Spinal cord (tissue), 10 donors: ENCODE data around the gene ENTHD1. TPM values are rescaled to one million over a fixed set of nuclear protein-coding genes. Genes with fewer than 3 reads are reported as not detected.
"Not testable (repeated sequence)": the region's sequence is repeated elsewhere in the genome, so short reads cannot be mapped to it uniquely, and the experiment has no call there.

Experiments
- DNase-seq, 6 donors: peaks; one replicate each; pipeline versions ENCODE4 v3.0.0 to v3.0.0-alpha.2; 2013 to 2015; ENCODE audit warnings: low spot score in 6 of 6, low read depth in 4 of 6
- H3K27ac ChIP-seq: one replicate; pipeline ENCODE4 v1.5.1; 2013; ENCODE audit warnings: low read depth, low read length, control low read depth
- H3K27me3 ChIP-seq: one replicate; pipeline ENCODE4 v1.6.1; 2013; ENCODE audit warnings: low read length; ENCODE audit not compliant: control insufficient read depth, insufficient read depth
- H3K36me3 ChIP-seq: one replicate; pipeline ENCODE4 v1.6.1; 2013; ENCODE audit warnings: low read length; ENCODE audit not compliant: control insufficient read depth, insufficient read depth
- H3K4me1 ChIP-seq: one replicate; pipeline ENCODE4 v1.6.1; 2013; ENCODE audit warnings: low read length; ENCODE audit not compliant: control insufficient read depth, insufficient read depth
- H3K4me3 ChIP-seq: one replicate; pipeline ENCODE4 v1.5.1; 2013; ENCODE audit warnings: low read depth, low read length, control low read depth
- H3K9me3 ChIP-seq: one replicate; pipeline ENCODE4 v1.6.1; 2013; ENCODE audit warnings: low read length; ENCODE audit not compliant: control insufficient read depth, insufficient read depth
- WGBS: methylation state at CpG from one replicate; pipeline ENCODE4 v1.1.5; 2013; ENCODE audit warnings: missing lambda C conversion rate; ENCODE audit not compliant: insufficient coverage; 5-methylcytosine and 5-hydroxymethylcytosine counted together
- polyA plus RNA-seq, 2 donors: library from polyadenylated mRNA; unstranded; fragments of 120-200 nt; gene quantifications; one replicate each; pipeline ENCODE4 v1.2.1, GENCODE V29; 2013; ENCODE audit not compliant: insufficient read length in 2 of 2
- total RNA-seq, 2 donors: library from RNA; depleted of rRNA in 1 of 2; stranded (reverse); fragments of 120-200 nt in 1 of 2; fragments of >200 nt in 1 of 2; gene quantifications; one replicate each; pipeline versions ENCODE4 v1.2.3 to v1.2.4, GENCODE V29; 2013 to 2014
- donor health status: healthy.

ENTHD1 gene
- total and polyA plus RNA-seq, 4 donors = 0.10 TPM; not detected in 3

DNA sequence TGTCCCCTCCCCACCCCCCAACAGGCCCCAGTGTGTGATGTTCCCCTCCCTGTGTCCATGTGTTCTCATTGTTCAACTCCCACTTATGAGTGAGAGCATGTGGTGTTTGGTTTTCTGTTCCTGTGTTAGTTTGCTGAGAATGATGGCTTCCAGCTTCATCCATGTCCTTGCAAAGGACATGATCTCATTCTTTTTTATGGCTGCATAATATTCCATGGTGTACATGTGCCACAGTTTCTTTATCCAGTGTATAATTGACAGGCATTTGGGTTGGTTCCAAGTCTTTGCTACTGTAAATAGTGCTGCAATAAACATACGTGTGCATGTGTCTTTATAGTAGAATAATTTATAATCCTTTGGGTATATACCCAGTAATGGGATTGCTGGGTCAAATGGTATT lies 159.5 kb downstream of the ENTHD1 start:
- not testable (repeated sequence) for H3K27me3 ChIP-seq, H3K36me3 ChIP-seq, H3K27ac ChIP-seq, H3K4me1 ChIP-seq, H3K9me3 ChIP-seq, DNase-seq, H3K4me3 ChIP-seq
- no CpG with 5 or more reads among the region's 1 CpG for WGBS

DNA sequence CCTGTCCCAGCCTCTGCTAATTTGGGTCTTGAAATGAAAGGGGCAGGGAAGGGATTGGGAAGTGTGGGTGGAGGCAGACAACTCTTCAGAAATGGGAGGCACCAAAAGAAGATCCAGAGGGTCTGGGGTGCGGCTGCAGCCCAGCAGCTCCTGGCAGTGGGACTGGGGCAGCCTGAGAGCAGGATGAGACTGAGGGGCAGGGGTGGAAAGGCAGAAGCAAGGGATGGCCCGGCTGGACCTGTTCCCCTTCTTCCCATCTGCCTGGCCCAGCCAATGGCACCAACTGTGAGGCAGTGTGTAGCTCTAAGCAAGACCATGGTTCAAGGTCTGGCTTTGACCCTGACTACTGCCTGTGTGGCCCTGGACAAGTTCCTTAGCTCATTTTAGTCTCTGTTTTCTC lies 160.4 kb downstream of the ENTHD1 start:
- H3K4me1 ChIP-seq = peaks cover 7% of the 10 kb centered on the region
- no peak for DNase-seq
- H3K27ac ChIP-seq = no peak overlapping the region
- H3K36me3 ChIP-seq = no peaks in the 10 kb centered on the region
- H3K27me3 ChIP-seq = no peaks in the 10 kb centered on the region
- no peaks in the 10 kb centered on the region for H3K9me3 ChIP-seq
- WGBS = 72% methylated on average over 2 of the region's 2 CpGs
- no peak overlapping the region for H3K4me3 ChIP-seq

DNA sequence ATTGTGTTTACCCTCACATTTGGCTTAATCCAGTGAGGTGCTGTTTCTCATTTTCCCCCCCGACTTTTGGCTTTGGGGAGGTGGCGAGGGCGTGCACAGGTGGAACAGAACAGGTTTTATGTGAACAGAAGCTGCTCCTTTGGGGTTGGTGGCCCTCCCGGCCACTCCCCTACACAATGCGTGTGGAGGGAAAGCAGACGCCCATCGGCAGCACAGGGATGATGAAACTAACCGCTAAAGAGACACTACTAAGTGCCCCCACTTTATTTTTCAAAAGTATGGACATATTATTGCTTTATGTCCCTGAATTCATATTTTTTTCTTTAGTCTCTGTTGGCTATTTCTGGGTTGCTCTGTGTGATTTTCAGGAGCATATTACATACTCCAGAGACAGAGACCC lies 160.9 kb downstream of the ENTHD1 start:
- peaks cover 8% of the 10 kb centered on the region for H3K4me1 ChIP-seq
- no CpG with 5 or more reads among the region's 8 CpGs for WGBS
- H3K27me3 ChIP-seq = no peaks in the 10 kb centered on the region

DNA sequence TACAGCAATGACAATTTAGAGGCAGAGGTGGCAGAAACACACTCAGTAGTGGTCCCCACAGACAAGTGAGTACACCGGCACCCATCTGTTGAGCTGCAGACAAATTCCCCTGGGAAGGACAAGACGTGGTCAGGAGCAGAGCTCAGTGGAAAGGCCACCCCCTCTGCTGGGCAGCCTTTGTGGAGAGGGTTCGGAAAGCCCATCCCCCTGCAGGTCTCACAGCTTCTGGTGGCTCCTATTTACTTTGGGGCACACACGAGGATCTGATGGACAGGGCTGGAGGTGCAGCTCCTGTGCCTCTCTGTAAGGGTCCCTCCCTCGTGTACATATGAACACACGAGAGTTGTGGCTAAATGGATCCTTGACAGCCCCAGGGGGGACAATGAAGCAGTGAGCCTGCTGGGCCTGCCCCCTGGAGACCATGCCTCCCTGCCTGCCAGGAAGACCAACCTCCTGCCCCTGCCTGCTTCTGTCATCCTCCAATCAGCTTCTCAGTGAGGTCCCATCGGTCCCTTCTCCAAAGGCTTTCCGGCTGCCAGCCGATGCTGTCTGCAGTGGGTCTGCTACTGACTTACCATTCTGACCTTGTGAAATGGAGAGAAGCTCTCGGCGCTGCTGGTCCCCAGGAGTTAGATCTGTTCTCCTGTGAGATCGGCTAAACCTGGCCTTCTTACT lies 161.5 kb downstream of the ENTHD1 start:
- H3K4me1 ChIP-seq = peaks cover 11% of the 10 kb centered on the region
- no peak overlapping the region for H3K27ac ChIP-seq
- no peak for DNase-seq
- H3K27me3 ChIP-seq = no peaks in the 10 kb centered on the region
- WGBS = 55% methylated on average over 12 of the region's 12 CpGs
- H3K36me3 ChIP-seq = no peaks in the 10 kb centered on the region
- no peak overlapping the region for H3K4me3 ChIP-seq
- H3K9me3 ChIP-seq = no peaks in the 10 kb centered on the region

More for the DNA sequence above, 160.9 kb downstream of the ENTHD1 start:
- H3K4me3 ChIP-seq = no peak overlapping the region
- DNase-seq = no peak
- no peaks in the 10 kb centered on the region for H3K9me3 ChIP-seq
- no peaks in the 10 kb centered on the region for H3K36me3 ChIP-seq
- no peak overlapping the region for H3K27ac ChIP-seq

DNA sequence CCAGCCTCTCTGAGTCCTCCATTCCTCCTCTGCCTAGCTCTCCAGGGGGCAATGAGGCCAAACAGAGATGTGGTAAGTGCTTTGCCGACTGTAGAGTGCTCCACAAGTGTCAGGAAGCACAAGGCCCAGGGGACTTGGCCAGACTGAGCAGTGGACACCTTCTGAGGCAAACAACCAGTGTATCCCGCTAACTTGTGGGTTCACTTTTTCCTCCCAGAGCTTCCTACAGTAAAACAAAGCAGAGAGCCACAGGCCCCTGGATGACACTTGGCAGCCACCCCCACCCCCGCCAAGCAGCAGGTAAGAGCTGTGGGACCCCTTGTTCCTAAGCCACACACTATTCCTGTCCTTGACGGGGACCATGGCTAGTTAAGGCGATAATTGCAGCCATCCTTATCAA lies 162.1 kb downstream of the ENTHD1 start:
- no peak overlapping the region for H3K27ac ChIP-seq
- 91% methylated on average over 4 of the region's 5 CpGs for WGBS
- H3K9me3 ChIP-seq = no peaks in the 10 kb centered on the region
- H3K4me3 ChIP-seq = no peak overlapping the region
- DNase-seq = no peak
- H3K36me3 ChIP-seq = no peaks in the 10 kb centered on the region
- H3K4me1 ChIP-seq = peaks cover 12% of the 10 kb centered on the region
- H3K27me3 ChIP-seq = no peaks in the 10 kb centered on the region

DNA sequence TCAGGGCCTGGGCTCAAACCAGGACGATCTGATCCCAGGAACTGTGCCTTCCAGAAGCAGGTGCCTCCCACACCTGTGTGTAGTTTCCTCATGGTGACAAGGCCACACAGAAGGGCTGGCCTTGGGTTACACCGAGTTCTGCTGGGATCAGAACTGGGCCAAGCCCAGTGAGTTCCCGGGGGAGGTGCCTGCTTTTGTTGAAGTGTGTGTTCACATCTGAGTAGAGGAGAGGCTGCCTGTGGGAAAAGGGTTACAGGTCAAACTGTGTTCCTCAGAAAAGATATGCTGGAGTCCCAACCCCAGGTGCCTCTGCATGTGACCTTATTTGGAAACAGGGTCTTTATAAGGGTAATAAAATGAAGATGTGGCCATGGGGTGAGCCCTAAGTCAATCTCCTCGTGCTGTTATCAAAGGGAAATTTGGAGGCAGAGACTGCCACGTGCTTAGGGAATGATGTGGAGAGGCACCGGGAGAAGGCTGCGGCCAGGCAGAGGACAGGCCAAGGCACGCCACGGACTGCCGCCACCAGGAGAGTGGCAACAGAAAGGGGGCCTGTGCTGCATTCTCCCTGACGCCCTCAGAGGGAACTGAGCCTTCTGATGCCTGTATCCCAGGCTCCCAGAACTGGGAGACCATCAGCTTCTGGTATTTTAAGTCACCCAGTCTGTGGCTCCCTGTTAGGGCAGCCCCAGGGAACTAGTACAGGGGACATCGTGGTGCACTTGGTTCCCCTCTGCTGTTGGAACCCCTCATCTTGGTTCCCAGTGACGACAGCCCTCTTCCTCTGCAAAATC lies 164.2 kb downstream of the ENTHD1 start:
- Histone ChIP-seq H3K27me3 (no peaks in the 10 kb centered on the region), H3K36me3 (no peaks in the 10 kb centered on the region), H3K4me1 (peaks cover 22% of the 10 kb centered on the region), H3K9me3 (no peaks in the 10 kb centered on the region), H3K27ac (no peak overlapping the region), H3K4me3 (no peak overlapping the region)
- no peak for DNase-seq
- WGBS = 82% methylated on average over 13 of the region's 13 CpGs

DNA sequence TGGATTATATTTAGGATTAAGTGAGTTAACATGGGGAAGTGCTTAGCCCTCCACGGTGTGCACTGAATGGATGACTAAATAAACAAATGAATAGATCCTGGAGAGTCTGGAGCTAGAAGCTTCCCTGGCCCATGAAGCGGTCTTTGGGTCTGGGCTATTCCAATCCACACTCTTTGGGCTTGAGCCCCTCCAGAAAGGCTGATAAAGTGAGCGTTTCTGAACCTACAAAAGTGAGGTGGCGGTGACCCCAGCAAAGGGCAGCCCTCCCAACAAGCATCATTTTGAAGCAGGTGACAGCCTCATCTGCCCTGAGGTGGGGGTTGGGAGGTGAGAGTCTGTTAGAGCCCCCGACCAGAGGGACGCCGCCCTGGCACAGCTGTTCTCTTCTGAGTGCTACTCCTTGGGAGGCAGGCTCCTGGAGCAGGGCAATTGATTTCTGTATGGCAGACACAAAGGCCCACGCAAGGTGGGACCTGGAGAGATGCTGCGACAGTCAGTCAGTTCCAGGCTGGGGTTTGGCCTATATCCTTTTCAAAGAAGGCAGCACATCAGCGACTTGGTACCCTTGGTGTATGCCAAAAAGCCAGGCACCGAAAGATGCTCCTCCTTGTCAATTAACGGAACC lies 165.2 kb downstream of the ENTHD1 start:
- no peaks in the 10 kb centered on the region for H3K9me3 ChIP-seq
- no peaks in the 10 kb centered on the region for H3K27me3 ChIP-seq
- WGBS = 88% methylated on average over 12 of the region's 12 CpGs
- no peak overlapping the region for H3K27ac ChIP-seq
- H3K36me3 ChIP-seq = no peaks in the 10 kb centered on the region
- no peak overlapping the region for H3K4me3 ChIP-seq
- no peak for DNase-seq
- peaks cover 31% of the 10 kb centered on the region for H3K4me1 ChIP-seq

DNA sequence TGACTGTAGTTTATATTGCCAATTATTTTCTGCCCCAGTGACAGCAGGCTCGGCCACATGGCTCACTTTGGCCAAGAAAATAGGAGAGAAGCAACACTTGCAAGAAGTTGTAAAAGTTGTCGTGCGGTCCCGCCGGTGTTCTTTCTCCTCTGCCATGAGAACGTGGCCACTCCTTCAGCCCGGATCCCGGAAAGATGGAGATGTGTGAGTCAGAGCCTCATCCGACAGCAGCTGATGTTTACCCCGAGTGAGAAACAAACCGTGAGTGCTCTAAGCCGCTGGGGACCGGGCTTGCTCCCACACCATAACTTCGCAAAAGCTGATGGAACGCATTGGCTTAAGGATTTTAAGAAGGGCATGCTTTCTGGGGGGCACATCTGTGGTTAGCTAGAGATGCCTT lies 166.0 kb downstream of the ENTHD1 start:
- Histone ChIP-seq H3K4me1 (peaks cover 35% of the 10 kb centered on the region), H3K27ac (no peak overlapping the region), H3K9me3 (no peaks in the 10 kb centered on the region), H3K36me3 (no peaks in the 10 kb centered on the region), H3K4me3 (no peak overlapping the region), H3K27me3 (no peaks in the 10 kb centered on the region)
- DNase-seq = no peak
- 56% methylated on average over 15 of the region's 15 CpGs for WGBS

DNA sequence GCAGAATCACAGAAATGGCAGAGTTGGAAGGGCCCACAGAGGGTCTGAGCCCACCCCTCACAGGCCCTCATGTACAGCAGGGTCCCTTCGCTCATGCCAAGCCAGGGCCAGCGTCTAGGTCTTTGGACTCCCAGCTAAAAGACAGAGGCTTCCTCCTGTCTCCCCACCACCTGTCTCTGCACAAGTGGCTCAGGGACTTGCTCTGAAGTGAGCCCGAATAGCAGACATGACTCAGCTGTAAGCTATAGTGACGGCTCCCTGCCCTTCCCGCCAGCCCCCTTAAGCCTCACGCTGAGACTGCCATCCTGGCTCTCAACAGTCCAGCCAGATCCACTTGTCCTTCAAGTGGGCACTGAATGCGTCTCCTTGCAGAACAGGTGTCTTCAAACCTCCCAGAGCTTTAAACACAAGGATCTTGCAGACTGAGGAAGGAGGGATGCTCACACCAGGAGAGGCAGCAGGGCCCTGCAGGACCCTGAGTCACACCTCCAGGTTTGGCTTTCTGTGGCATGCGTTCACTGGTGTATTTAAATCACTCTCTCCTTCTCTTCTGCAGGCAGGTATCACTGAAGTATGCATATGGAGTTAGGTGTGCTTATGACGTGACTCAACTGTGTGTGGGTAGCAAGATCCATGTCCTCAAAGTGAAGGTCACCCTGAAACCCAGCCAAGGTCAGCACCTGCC lies 168.1 kb downstream of the ENTHD1 start:
- Histone ChIP-seq H3K27ac (no peak overlapping the region), H3K9me3 (no peaks in the 10 kb centered on the region), H3K4me1 (peaks cover 44% of the 10 kb centered on the region), H3K27me3 (peaks cover 2% of the 10 kb centered on the region), H3K36me3 (no peaks in the 10 kb centered on the region), H3K4me3 (no peak overlapping the region)
- no peak for DNase-seq
- 91% methylated on average over 8 of the region's 9 CpGs for WGBS
